GM12878 (cell line): Measurements from ENCODE around the gene ZSCAN23. TPM values are rescaled to one million over a fixed set of nuclear protein-coding genes. Genes with fewer than 3 reads are reported as not detected.

Experiments
- DPF2 ChIP-seq: fragments of 450-650 bp; IDR thresholded peaks from 2 replicates; pipeline ENCODE4 v1.6.1; 2017; ENCODE audit warnings: mild to moderate bottlenecking
- IKZF2 ChIP-seq, 2 experiments: fragments of 450-650 bp; IDR thresholded peaks; 2 replicates each; pipeline ENCODE4 v1.6.1; 2017; ENCODE audit warnings: mild to moderate bottlenecking in 2 of 2, moderate library complexity in 2 of 2
- MYB ChIP-seq: fragments of 150-350 bp; IDR thresholded peaks from 2 replicates; pipeline ENCODE4 v1.6.1; 2014; ENCODE audit warnings: mild to moderate bottlenecking, low read depth, low read length, borderline replicate concordance
- NFYB ChIP-seq: IDR thresholded peaks from 2 replicates; pipeline ENCODE4 v1.6.1; 2011; ENCODE audit warnings: low read depth, mild to moderate bottlenecking, low read length, improper control_type of control experiment, moderate library complexity; ENCODE audit not compliant: insufficient read depth
- NR2F1 ChIP-seq: fragments of 450-650 bp; conservative IDR thresholded peaks from 2 replicates; pipeline ENCODE4 v1.6.1; 2017; ENCODE audit warnings: mild to moderate bottlenecking
- PAX8 ChIP-seq: fragments of 450-650 bp; IDR thresholded peaks from 2 replicates; pipeline ENCODE4 v1.6.1; 2017; ENCODE audit warnings: mild to moderate bottlenecking, moderate library complexity
- PML ChIP-seq: IDR thresholded peaks from 2 replicates; pipeline ENCODE4 v1.6.1; 2012; ENCODE audit warnings: low read length, inconsistent platforms
- POLR2A ChIP-seq: IDR thresholded peaks from 2 replicates; pipeline ENCODE4 v1.6.1; 2011; ENCODE audit warnings: low read depth, mild to moderate bottlenecking, low read length
- POLR2AphosphoS5 ChIP-seq: IDR thresholded peaks from 2 replicates; pipeline ENCODE4 v1.6.1; 2011; ENCODE audit warnings: mild to moderate bottlenecking, low read length, inconsistent platforms
- RELA ChIP-seq: fragments of 450-650 bp; IDR thresholded peaks from 2 replicates; pipeline ENCODE4 v1.8.0; 2014; ENCODE audit warnings: borderline replicate concordance; ENCODE audit not compliant: partially characterized antibody
- RFX5 ChIP-seq: IDR thresholded peaks from 2 replicates; pipeline ENCODE4 v1.6.1; 2011; ENCODE audit warnings: low read depth, low read length, improper control_type of control experiment
- SMAD1 ChIP-seq: fragments of 450-650 bp; IDR thresholded peaks from 2 replicates; pipeline ENCODE4 v1.6.1; 2018; ENCODE audit warnings: mild to moderate bottlenecking, low read depth; ENCODE audit not compliant: partially characterized antibody
- SMARCA5 ChIP-seq: fragments of 450-650 bp; IDR thresholded peaks from 2 replicates; pipeline ENCODE4 v1.6.1; 2017; ENCODE audit warnings: mild to moderate bottlenecking
- SUZ12 ChIP-seq: fragments of 200-600 bp; sonication (generic); IDR thresholded peaks from one replicate; pipeline ENCODE4 v1.6.1; 2018; ENCODE audit warnings: antibody characterized with exemption, mild to moderate bottlenecking; ENCODE audit not compliant: unreplicated experiment
- TAF1 ChIP-seq: IDR thresholded peaks from 2 replicates; pipeline ENCODE4 v1.6.1; 2011; ENCODE audit warnings: mild to moderate bottlenecking, low read depth, low read length, borderline replicate concordance
- TCF12 ChIP-seq: IDR thresholded peaks from 2 replicates; pipeline ENCODE4 v1.6.1; 2011; ENCODE audit warnings: low read depth, mild to moderate bottlenecking, low read length
- TCF3 ChIP-seq: IDR thresholded peaks from 2 replicates; pipeline ENCODE4 v1.6.1; 2012; ENCODE audit warnings: low read depth, mild to moderate bottlenecking, low read length, borderline replicate concordance; ENCODE audit not compliant: insufficient read depth
- WRNIP1 ChIP-seq: IDR thresholded peaks from 2 replicates; pipeline ENCODE4 v1.6.1; 2011; ENCODE audit warnings: low read depth, low read length, improper control_type of control experiment, borderline replicate concordance
- polyA plus RNA-seq, 11 experiments: library from polyadenylated mRNA; depleted of rRNA in 4 of 11; unstranded in 6 of 11; stranded (reverse) in 5 of 11; fragments of >200 nt; fragmentation: Nextera tagmentation in 4 of 11; fragmentation: Illumina TruSeq in 1 of 11; extraction: Ambion mirVana in 4 of 11; extraction: Trizol in 1 of 11; gene quantifications; 1 replicate in 1 of 11; 2 replicates in 10 of 11; pipeline versions ENCODE4 v1.2.1 to v1.2.3, GENCODE V29; 2011 to 2016; ENCODE audit warnings: inconsistent platforms in 2 of 11, missing spikeins in 2 of 11, low read depth in 1 of 11
- total RNA-seq, 4 experiments: library from RNA; depleted of rRNA in 3 of 4; stranded (reverse); fragments of >200 nt in 3 of 4; fragmentation: Illumina TruSeq in 1 of 4; extraction: Trizol in 1 of 4; gene quantifications; 2 replicates each; pipeline versions ENCODE4 v1.2.1 to v1.2.3, GENCODE V29; 2013 to 2021
- TF ChIP-seq, protein P1 (sequence below): fragments of 450-650 bp; formaldehyde crosslinking; IDR thresholded peaks from 2 replicates; pipeline ENCODE4 v1.4.0; 2022; ENCODE audit warnings: mild to moderate bottlenecking, moderate library complexity
- TF ChIP-seq, protein P2 (sequence below): fragments of 450-650 bp; IDR thresholded peaks from 2 replicates; pipeline ENCODE4 v1.6.1; 2017; ENCODE audit warnings: mild to moderate bottlenecking, moderate library complexity
- TF ChIP-seq, protein P3 (sequence below), 3 experiments: IDR thresholded peaks in 2 of 3; conservative IDR thresholded peaks in 1 of 3; 2 replicates each; pipeline ENCODE4 v1.5.1; 2011; ENCODE audit warnings: low read depth in 3 of 3, low read length in 3 of 3, mild to moderate bottlenecking in 3 of 3, control low read depth in 2 of 3, moderate library complexity in 2 of 3, inconsistent platforms in 1 of 3, mixed read lengths in 1 of 3; ENCODE audit not compliant: control insufficient read depth in 2 of 3, insufficient read depth in 1 of 3; ENCODE audit errors: extremely low read depth in 1 of 3

Gene ZSCAN23
- total and polyA plus RNA-seq, 10 of the 15 experiments (the other 5 are each of a cell fraction or from before 2014, with no cell fraction given), result 0.04 to 2.3 (median 0.84) TPM

DNA sequence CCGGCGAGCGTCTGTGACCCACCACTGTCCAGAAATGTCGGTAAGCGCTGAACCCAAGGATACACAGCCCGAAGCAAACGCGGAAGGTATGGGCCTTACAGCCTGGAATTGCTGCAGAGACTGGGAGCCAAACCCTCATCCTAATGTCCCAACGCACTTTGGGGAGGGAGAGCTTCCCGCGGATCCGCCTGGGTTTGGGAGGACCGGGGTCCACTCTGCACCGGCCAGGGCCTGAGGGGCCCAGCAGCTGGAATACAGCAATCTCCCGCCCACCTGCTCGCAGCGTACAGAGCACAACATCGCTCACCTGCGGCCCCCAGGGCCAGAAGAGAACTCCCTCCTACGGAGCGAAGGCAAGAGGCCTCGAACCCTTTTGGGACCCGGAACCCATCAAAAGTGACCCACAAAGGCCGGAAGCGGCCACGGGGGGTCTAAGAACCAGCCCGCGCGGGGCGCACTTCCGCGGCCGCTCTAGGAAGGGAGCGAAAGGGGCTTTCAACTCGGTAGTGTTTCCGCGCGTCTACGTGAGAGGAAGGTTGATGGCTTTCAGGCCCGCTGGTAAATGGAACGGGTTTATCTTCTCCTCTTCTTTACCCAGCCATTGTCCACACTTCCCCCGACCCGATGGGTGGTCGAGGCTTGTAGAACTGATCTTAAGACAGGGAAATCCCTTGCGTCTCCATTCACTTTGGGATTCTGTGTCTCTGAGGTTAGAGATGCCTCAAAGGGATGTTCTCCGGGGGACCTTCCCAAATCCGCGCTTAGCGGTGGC lies 43.8 kb downstream of the ZSCAN23 start, which contains the start of gene ZSCAN12 (continued):
- TF ChIP-seq, protein P1, sequence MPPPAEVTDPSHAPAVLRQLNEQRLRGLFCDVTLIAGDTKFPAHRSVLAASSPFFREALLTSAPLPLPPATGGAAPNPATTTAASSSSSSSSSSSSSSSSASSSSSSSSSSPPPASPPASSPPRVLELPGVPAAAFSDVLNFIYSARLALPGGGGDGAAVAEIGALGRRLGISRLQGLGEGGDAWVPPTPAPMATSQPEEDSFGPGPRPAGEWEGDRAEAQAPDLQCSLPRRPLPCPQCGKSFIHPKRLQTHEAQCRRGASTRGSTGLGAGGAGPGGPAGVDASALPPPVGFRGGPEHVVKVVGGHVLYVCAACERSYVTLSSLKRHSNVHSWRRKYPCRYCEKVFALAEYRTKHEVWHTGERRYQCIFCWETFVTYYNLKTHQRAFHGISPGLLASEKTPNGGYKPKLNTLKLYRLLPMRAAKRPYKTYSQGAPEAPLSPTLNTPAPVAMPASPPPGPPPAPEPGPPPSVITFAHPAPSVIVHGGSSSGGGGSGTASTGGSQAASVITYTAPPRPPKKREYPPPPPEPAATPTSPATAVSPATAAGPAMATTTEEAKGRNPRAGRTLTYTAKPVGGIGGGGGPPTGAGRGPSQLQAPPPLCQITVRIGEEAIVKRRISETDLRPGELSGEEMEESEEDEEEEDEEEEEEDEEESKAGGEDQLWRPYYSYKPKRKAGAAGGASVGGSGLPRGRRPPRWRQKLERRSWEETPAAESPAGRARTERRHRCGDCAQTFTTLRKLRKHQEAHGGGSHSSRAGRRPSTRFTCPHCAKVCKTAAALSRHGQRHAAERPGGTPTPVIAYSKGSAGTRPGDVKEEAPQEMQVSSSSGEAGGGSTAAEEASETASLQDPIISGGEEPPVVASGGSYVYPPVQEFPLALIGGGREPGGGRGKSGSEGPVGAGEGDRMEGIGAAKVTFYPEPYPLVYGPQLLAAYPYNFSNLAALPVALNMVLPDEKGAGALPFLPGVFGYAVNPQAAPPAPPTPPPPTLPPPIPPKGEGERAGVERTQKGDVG, result no peak
- TF ChIP-seq RFX5 (0 out of 2 replicates have a peak, but pooled peaks have one; percentile 29), SUZ12 (no peak), NR2F1 (peak; percentile 86), PAX8 (0 out of 2 replicates have a peak, but pooled peaks have one; percentile 36), PML (peak; percentile 93), TCF12 (no peak), POLR2A (peak; percentile 87), SMAD1 (peak; percentile 30), TCF3 (peak; percentile 67; the same call in 1 of the 2 replicates), RELA (peak; percentile 31), MYB (peak; percentile 63; the same call in 1 of the 2 replicates), WRNIP1 (no peak), DPF2 (peak; percentile 69), IKZF2 (IDR thresholded peaks at IDR 0.05) (peak; percentile 59 to 73), TAF1 (peak; percentile 92), NFYB (no peak), POLR2AphosphoS5 (peak; percentile 92), SMARCA5 (peak; percentile 89)
- TF ChIP-seq, protein P2, sequence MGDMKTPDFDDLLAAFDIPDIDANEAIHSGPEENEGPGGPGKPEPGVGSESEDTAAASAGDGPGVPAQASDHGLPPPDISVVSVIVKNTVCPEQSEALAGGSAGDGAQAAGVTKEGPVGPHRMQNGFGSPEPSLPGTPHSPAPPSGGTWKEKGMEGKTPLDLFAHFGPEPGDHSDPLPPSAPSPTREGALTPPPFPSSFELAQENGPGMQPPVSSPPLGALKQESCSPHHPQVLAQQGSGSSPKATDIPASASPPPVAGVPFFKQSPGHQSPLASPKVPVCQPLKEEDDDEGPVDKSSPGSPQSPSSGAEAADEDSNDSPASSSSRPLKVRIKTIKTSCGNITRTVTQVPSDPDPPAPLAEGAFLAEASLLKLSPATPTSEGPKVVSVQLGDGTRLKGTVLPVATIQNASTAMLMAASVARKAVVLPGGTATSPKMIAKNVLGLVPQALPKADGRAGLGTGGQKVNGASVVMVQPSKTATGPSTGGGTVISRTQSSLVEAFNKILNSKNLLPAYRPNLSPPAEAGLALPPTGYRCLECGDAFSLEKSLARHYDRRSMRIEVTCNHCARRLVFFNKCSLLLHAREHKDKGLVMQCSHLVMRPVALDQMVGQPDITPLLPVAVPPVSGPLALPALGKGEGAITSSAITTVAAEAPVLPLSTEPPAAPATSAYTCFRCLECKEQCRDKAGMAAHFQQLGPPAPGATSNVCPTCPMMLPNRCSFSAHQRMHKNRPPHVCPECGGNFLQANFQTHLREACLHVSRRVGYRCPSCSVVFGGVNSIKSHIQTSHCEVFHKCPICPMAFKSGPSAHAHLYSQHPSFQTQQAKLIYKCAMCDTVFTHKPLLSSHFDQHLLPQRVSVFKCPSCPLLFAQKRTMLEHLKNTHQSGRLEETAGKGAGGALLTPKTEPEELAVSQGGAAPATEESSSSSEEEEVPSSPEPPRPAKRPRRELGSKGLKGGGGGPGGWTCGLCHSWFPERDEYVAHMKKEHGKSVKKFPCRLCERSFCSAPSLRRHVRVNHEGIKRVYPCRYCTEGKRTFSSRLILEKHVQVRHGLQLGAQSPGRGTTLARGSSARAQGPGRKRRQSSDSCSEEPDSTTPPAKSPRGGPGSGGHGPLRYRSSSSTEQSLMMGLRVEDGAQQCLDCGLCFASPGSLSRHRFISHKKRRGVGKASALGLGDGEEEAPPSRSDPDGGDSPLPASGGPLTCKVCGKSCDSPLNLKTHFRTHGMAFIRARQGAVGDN, result peak; percentile 69
- TF ChIP-seq, protein P3, sequence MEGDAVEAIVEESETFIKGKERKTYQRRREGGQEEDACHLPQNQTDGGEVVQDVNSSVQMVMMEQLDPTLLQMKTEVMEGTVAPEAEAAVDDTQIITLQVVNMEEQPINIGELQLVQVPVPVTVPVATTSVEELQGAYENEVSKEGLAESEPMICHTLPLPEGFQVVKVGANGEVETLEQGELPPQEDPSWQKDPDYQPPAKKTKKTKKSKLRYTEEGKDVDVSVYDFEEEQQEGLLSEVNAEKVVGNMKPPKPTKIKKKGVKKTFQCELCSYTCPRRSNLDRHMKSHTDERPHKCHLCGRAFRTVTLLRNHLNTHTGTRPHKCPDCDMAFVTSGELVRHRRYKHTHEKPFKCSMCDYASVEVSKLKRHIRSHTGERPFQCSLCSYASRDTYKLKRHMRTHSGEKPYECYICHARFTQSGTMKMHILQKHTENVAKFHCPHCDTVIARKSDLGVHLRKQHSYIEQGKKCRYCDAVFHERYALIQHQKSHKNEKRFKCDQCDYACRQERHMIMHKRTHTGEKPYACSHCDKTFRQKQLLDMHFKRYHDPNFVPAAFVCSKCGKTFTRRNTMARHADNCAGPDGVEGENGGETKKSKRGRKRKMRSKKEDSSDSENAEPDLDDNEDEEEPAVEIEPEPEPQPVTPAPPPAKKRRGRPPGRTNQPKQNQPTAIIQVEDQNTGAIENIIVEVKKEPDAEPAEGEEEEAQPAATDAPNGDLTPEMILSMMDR (IDR thresholded peaks at IDR 0.05 in 2 of 3, conservative IDR thresholded peaks at IDR 0.05 in 1 of 3; ENCODE audit: control insufficient read depth in 2 of 3, extremely low read depth in 1 of 3, insufficient read depth in 1 of 3, low read depth in 3 of 3, low read length in 3 of 3), result peak; percentile 50 to 59 (median 54)
